GM23338 (cell line): ENCODE measurements around the gene CTDSPL. TPM values are rescaled to one million over a fixed set of nuclear protein-coding genes. Genes with fewer than 3 reads are reported as not detected.

ENCODE experiments used
- ATAC-seq: fragments of 200-7000 bp; cut with Tn5 transposase; 3 replicates; pipeline ENCODE4 v1.9.1; 2020
- DNase-seq: peaks from one replicate; pipeline ENCODE4 v3.0.0-alpha.2; 2015; ENCODE audit warnings: low spot score
- H2AFZ ChIP-seq: fragments of 200-600 bp; sonication (generic); 2 replicates; pipeline ENCODE4 v1.8.0; 2016; ENCODE audit warnings: antibody characterized with exemption, mild to moderate bottlenecking, moderate library complexity
- H3F3A ChIP-seq: fragments of 200-600 bp; sonication (generic); replicated peaks from 2 replicates; pipeline ENCODE4 v1.8.0; 2017; ENCODE audit warnings: antibody characterized with exemption, mixed run types, low read depth
- H3K27ac ChIP-seq: fragments of 200-600 bp; sonication (generic); 2 replicates; pipeline ENCODE4 v1.6.1; 2016; ENCODE audit warnings: low read depth
- H3K27me3 ChIP-seq: fragments of 200-600 bp; sonication (generic); 2 replicates; pipeline ENCODE4 v1.8.0; 2016; ENCODE audit warnings: mild to moderate bottlenecking, mixed run types, moderate library complexity; ENCODE audit not compliant: insufficient read depth
- H3K36me3 ChIP-seq: fragments of 200-600 bp; sonication (generic); 2 replicates; pipeline ENCODE4 v1.8.0; 2016; ENCODE audit warnings: mild to moderate bottlenecking; ENCODE audit not compliant: insufficient read depth
- H3K4me1 ChIP-seq: fragments of 200-600 bp; sonication (generic); 2 replicates; pipeline ENCODE4 v1.8.0; 2016; ENCODE audit warnings: mild to moderate bottlenecking, moderate library complexity; ENCODE audit not compliant: insufficient read depth
- H3K4me2 ChIP-seq: fragments of 200-600 bp; sonication (generic); 2 replicates; pipeline ENCODE4 v1.7.1; 2017; ENCODE audit warnings: mixed run types
- H3K4me3 ChIP-seq: fragments of 200-600 bp; sonication (generic); 2 replicates; pipeline ENCODE4 v1.6.1; 2016; ENCODE audit warnings: mixed run types
- H3K79me2 ChIP-seq: fragments of 200-600 bp; sonication (generic); replicated peaks from 2 replicates; pipeline ENCODE4 v1.8.0; 2017; ENCODE audit warnings: mild to moderate bottlenecking; ENCODE audit not compliant: insufficient read depth
- H3K9me2 ChIP-seq: fragments of 200-600 bp; sonication (generic); 2 replicates; pipeline ENCODE4 v1.8.0; 2017; ENCODE audit not compliant: insufficient read depth
- H4K20me1 ChIP-seq: fragments of 200-600 bp; sonication (generic); replicated peaks from 2 replicates; pipeline ENCODE4 v1.8.0; 2017; ENCODE audit warnings: mild to moderate bottlenecking; ENCODE audit not compliant: insufficient read depth
- H3K27ac Mint-ChIP-seq: 2 replicates; pipeline ENCODE4 v1.8.0; 2020; ENCODE audit warnings: inconsistent platforms, mild to moderate bottlenecking, moderate library complexity, mixed read lengths
- H3K27me3 Mint-ChIP-seq: 3 replicates; pipeline ENCODE4 v1.8.0; 2022; ENCODE audit warnings: low read depth, mild to moderate bottlenecking, moderate library complexity, mixed read lengths, inconsistent platforms; ENCODE audit not compliant: insufficient read depth, poor library complexity
- H3K36me3 Mint-ChIP-seq: 3 replicates; pipeline ENCODE4 v1.8.0; 2021; ENCODE audit warnings: low read depth, mild to moderate bottlenecking, inconsistent platforms, moderate library complexity, mixed read lengths
- H3K4me1 Mint-ChIP-seq: 3 replicates; pipeline ENCODE4 v1.8.0; 2020; ENCODE audit warnings: mild to moderate bottlenecking, inconsistent platforms, mixed read lengths
- H3K4me3 Mint-ChIP-seq: 3 replicates; pipeline ENCODE4 v1.8.0; 2021; ENCODE audit warnings: moderate library complexity, mild to moderate bottlenecking, inconsistent platforms, mixed read lengths
- H3K9me3 Mint-ChIP-seq: 3 replicates; pipeline ENCODE4 v1.8.0; 2020; ENCODE audit warnings: moderate library complexity, mild to moderate bottlenecking, inconsistent platforms, mixed read lengths
- CREB1 ChIP-seq: fragments of 250-450 bp; sonication (Bioruptor Pico); IDR thresholded peaks from 2 replicates; pipeline ENCODE4 v1.5.0; 2020; ENCODE audit warnings: low read depth, mild to moderate bottlenecking, moderate library complexity
- EZH2 ChIP-seq: fragments of 200-600 bp; sonication (generic); IDR thresholded peaks from one replicate; pipeline ENCODE4 v1.8.0; 2017; ENCODE audit warnings: antibody characterized with exemption, mild to moderate bottlenecking, low read depth; ENCODE audit not compliant: unreplicated experiment
- EZH2phosphoT487 ChIP-seq: fragments of 200-600 bp; sonication (generic); IDR thresholded peaks from one replicate; pipeline ENCODE4 v1.8.1; 2018; ENCODE audit warnings: antibody characterized with exemption; ENCODE audit not compliant: unreplicated experiment
- JUNB ChIP-seq: IDR thresholded peaks from one replicate; pipeline ENCODE4 v1.6.1; 2016; ENCODE audit warnings: antibody characterized with exemption; ENCODE audit not compliant: unreplicated experiment
- NANOG ChIP-seq: IDR thresholded peaks from 2 replicates; pipeline ENCODE4 v1.6.1; 2016; ENCODE audit warnings: antibody characterized with exemption, borderline replicate concordance
- POLR2AphosphoS5 ChIP-seq: IDR thresholded peaks from 2 replicates; pipeline ENCODE4 v1.6.1; 2016; ENCODE audit warnings: antibody characterized with exemption, low read depth
- STAT1 ChIP-seq: IDR thresholded peaks from one replicate; pipeline ENCODE4 v1.6.1; 2016; ENCODE audit warnings: antibody characterized with exemption; ENCODE audit not compliant: unreplicated experiment
- ZNF114 ChIP-seq: fragments of 250-450 bp; sonication (Bioruptor Pico); IDR thresholded peaks from 2 replicates; pipeline ENCODE4 v1.5.0; 2020; ENCODE audit warnings: mild to moderate bottlenecking, moderate library complexity
- ZNF331 ChIP-seq: fragments of 250-450 bp; sonication (Bioruptor Pico); IDR thresholded peaks from 2 replicates; pipeline ENCODE4 v1.5.0; 2020; ENCODE audit warnings: low read depth, mild to moderate bottlenecking, moderate library complexity
- polyA plus RNA-seq: library from polyadenylated mRNA; unstranded; fragments of >200 nt; fragmentation: Nextera tagmentation; extraction: Ambion mirVana; gene quantifications from 2 replicates; pipeline ENCODE4 v1.2.1, GENCODE V29; 2016
- total RNA-seq: library from RNA; depleted of rRNA; stranded (reverse); fragments of >200 nt; shearing (Covaris generic); gene quantifications from 2 replicates; pipeline ENCODE4 v1.2.3, GENCODE V29; 2014
- TF ChIP-seq, protein P1 (sequence below): IDR thresholded peaks from one replicate; pipeline ENCODE4 v1.6.1; 2018; ENCODE audit warnings: antibody characterized with exemption; ENCODE audit not compliant: unreplicated experiment
- TF ChIP-seq, protein P2 (sequence below): IDR thresholded peaks from 2 replicates; pipeline ENCODE4 v1.6.1; 2016; ENCODE audit warnings: antibody characterized with exemption
- TF ChIP-seq, protein P3 (sequence below), 2 experiments: fragments of 200-600 bp in 1 of 2; sonication (generic) in 1 of 2; conservative IDR thresholded peaks; 2 replicates each; pipeline versions ENCODE4 v1.5.1 to v1.6.1; 2016 to 2017; ENCODE audit warnings: antibody characterized with exemption in 2 of 2, low read depth in 2 of 2, mild to moderate bottlenecking in 2 of 2, moderate library complexity in 1 of 2
- TF ChIP-seq, protein P4 (sequence below): fragments of 250-450 bp; sonication (Bioruptor Pico); IDR thresholded peaks from 2 replicates; pipeline ENCODE4 v1.5.0; 2020; ENCODE audit warnings: mild to moderate bottlenecking, moderate library complexity

The CTDSPL gene
- total and polyA plus RNA-seq, 2 experiments from 2014 or later, result 23.2 to 42.0 TPM

DNA sequence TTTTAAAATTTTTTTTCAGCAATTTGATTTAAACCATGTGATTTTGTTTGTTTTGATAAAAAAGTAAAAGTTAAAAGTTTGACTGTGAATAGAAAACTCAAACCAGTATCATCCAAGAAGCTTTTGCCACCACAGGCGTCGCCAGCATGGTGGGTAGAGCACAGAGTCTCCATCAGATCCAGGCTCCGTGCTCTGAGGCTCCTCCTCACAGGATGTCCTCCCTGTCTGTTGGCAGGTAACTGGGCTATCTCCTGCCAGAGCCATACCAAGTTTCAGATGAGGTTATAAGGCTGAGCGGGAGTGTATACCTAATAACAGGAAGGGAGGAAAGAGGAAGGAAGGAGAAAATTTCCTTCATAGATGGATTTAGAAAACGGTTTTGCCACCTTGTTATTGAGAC lies 28.8 kb downstream of the CTDSPL start:
- H2AFZ ChIP-seq, result no peak overlapping the region
- no peak for ATAC-seq
- H3K9me2 ChIP-seq, result no peaks in the 10 kb centered on the region
- TF ChIP-seq, protein P1, sequence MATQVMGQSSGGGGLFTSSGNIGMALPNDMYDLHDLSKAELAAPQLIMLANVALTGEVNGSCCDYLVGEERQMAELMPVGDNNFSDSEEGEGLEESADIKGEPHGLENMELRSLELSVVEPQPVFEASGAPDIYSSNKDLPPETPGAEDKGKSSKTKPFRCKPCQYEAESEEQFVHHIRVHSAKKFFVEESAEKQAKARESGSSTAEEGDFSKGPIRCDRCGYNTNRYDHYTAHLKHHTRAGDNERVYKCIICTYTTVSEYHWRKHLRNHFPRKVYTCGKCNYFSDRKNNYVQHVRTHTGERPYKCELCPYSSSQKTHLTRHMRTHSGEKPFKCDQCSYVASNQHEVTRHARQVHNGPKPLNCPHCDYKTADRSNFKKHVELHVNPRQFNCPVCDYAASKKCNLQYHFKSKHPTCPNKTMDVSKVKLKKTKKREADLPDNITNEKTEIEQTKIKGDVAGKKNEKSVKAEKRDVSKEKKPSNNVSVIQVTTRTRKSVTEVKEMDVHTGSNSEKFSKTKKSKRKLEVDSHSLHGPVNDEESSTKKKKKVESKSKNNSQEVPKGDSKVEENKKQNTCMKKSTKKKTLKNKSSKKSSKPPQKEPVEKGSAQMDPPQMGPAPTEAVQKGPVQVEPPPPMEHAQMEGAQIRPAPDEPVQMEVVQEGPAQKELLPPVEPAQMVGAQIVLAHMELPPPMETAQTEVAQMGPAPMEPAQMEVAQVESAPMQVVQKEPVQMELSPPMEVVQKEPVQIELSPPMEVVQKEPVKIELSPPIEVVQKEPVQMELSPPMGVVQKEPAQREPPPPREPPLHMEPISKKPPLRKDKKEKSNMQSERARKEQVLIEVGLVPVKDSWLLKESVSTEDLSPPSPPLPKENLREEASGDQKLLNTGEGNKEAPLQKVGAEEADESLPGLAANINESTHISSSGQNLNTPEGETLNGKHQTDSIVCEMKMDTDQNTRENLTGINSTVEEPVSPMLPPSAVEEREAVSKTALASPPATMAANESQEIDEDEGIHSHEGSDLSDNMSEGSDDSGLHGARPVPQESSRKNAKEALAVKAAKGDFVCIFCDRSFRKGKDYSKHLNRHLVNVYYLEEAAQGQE, result no peak
- TF ChIP-seq POLR2AphosphoS5, result no peak
- TF ChIP-seq ZNF331, result no peak
- TF ChIP-seq JUNB, result no peak
- TF ChIP-seq, protein P2, sequence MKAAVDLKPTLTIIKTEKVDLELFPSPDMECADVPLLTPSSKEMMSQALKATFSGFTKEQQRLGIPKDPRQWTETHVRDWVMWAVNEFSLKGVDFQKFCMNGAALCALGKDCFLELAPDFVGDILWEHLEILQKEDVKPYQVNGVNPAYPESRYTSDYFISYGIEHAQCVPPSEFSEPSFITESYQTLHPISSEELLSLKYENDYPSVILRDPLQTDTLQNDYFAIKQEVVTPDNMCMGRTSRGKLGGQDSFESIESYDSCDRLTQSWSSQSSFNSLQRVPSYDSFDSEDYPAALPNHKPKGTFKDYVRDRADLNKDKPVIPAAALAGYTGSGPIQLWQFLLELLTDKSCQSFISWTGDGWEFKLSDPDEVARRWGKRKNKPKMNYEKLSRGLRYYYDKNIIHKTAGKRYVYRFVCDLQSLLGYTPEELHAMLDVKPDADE, result no peak
- no peak for TF ChIP-seq ZNF114
- TF ChIP-seq, protein P3, sequence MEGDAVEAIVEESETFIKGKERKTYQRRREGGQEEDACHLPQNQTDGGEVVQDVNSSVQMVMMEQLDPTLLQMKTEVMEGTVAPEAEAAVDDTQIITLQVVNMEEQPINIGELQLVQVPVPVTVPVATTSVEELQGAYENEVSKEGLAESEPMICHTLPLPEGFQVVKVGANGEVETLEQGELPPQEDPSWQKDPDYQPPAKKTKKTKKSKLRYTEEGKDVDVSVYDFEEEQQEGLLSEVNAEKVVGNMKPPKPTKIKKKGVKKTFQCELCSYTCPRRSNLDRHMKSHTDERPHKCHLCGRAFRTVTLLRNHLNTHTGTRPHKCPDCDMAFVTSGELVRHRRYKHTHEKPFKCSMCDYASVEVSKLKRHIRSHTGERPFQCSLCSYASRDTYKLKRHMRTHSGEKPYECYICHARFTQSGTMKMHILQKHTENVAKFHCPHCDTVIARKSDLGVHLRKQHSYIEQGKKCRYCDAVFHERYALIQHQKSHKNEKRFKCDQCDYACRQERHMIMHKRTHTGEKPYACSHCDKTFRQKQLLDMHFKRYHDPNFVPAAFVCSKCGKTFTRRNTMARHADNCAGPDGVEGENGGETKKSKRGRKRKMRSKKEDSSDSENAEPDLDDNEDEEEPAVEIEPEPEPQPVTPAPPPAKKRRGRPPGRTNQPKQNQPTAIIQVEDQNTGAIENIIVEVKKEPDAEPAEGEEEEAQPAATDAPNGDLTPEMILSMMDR (conservative IDR thresholded peaks at IDR 0.05; ENCODE audit: low read depth in 2 of 2), result no peak
- no peak for TF ChIP-seq EZH2phosphoT487
- TF ChIP-seq, protein P4, sequence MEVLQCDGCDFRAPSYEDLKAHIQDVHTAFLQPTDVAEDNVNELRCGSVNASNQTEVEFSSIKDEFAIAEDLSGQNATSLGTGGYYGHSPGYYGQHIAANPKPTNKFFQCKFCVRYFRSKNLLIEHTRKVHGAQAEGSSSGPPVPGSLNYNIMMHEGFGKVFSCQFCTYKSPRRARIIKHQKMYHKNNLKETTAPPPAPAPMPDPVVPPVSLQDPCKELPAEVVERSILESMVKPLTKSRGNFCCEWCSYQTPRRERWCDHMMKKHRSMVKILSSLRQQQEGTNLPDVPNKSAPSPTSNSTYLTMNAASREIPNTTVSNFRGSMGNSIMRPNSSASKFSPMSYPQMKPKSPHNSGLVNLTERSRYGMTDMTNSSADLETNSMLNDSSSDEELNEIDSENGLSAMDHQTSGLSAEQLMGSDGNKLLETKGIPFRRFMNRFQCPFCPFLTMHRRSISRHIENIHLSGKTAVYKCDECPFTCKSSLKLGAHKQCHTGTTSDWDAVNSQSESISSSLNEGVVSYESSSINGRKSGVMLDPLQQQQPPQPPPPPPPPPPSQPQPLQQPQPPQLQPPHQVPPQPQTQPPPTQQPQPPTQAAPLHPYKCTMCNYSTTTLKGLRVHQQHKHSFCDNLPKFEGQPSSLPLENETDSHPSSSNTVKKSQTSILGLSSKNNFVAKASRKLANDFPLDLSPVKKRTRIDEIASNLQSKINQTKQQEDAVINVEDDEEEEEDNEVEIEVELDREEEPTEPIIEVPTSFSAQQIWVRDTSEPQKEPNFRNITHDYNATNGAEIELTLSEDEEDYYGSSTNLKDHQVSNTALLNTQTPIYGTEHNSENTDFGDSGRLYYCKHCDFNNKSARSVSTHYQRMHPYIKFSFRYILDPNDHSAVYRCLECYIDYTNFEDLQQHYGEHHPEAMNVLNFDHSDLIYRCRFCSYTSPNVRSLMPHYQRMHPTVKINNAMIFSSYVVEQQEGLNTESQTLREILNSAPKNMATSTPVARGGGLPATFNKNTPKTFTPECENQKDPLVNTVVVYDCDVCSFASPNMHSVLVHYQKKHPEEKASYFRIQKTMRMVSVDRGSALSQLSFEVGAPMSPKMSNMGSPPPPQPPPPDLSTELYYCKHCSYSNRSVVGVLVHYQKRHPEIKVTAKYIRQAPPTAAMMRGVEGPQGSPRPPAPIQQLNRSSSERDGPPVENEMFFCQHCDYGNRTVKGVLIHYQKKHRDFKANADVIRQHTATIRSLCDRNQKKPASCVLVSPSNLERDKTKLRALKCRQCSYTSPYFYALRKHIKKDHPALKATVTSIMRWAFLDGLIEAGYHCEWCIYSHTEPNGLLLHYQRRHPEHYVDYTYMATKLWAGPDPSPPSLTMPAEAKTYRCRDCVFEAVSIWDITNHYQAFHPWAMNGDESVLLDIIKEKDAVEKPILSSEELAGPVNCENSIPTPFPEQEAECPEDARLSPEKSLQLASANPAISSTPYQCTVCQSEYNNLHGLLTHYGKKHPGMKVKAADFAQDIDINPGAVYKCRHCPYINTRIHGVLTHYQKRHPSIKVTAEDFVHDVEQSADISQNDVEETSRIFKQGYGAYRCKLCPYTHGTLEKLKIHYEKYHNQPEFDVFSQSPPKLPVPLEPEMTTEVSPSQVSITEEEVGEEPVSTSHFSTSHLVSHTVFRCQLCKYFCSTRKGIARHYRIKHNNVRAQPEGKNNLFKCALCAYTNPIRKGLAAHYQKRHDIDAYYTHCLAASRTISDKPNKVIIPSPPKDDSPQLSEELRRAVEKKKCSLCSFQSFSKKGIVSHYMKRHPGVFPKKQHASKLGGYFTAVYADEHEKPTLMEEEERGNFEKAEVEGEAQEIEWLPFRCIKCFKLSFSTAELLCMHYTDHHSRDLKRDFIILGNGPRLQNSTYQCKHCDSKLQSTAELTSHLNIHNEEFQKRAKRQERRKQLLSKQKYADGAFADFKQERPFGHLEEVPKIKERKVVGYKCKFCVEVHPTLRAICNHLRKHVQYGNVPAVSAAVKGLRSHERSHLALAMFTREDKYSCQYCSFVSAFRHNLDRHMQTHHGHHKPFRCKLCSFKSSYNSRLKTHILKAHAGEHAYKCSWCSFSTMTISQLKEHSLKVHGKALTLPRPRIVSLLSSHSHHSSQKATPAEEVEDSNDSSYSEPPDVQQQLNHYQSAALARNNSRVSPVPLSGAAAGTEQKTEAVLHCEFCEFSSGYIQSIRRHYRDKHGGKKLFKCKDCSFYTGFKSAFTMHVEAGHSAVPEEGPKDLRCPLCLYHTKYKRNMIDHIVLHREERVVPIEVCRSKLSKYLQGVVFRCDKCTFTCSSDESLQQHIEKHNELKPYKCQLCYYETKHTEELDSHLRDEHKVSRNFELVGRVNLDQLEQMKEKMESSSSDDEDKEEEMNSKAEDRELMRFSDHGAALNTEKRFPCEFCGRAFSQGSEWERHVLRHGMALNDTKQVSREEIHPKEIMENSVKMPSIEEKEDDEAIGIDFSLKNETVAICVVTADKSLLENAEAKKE (CRISPR knock-in tag), result no peak
- TF ChIP-seq STAT1, result no peak
- TF ChIP-seq EZH2, result no peak
- no peak for TF ChIP-seq NANOG
- TF ChIP-seq CREB1 (CRISPR knock-in tag), result no peak
- H3F3A ChIP-seq, result no peaks in the 10 kb centered on the region
- H3K4me1 ChIP-seq, result peaks cover 10% of the 10 kb centered on the region; the same call in 1 of the 2 replicates
- H3K27ac Mint-ChIP-seq, result no peak overlapping the region
- H3K4me1 Mint-ChIP-seq, result peaks cover 8% of the 10 kb centered on the region
- no peak overlapping the region for H3K4me2 ChIP-seq
- H4K20me1 ChIP-seq, result no peaks in the 10 kb centered on the region; the same call in 1 of the 2 replicates
- DNase-seq, result no peak
- H3K4me3 Mint-ChIP-seq, result no peak overlapping the region
- H3K9me3 Mint-ChIP-seq, result no peaks in the 10 kb centered on the region
- peaks cover 25% of the 10 kb centered on the region for H3K79me2 ChIP-seq
- no peak overlapping the region for H3K4me3 ChIP-seq
- no peaks in the 10 kb centered on the region for H3K36me3 Mint-ChIP-seq
- no peak overlapping the region for H3K27ac ChIP-seq
- no peaks in the 10 kb centered on the region for H3K27me3 ChIP-seq
- H3K27me3 Mint-ChIP-seq, result peaks cover under 1% of the 10 kb centered on the region
- no peaks in the 10 kb centered on the region for H3K36me3 ChIP-seq
